ENCODE data around the gene LCOR.
"Not testable (repeated sequence)": the region's sequence is repeated elsewhere in the genome, so short reads cannot be mapped to it uniquely, and the experiment has no call there.

The LCOR gene

GRCh38 chr10:96831867-96832720, at the start of gene LCOR:
TSS of gene LCOR (plus strand) at chr10:96832298. CDS start at chr10:96949058, 116,760 bp downstream.
- peak; percentile 87 for DNase-seq

GRCh38 chr10:96784253-96784652, 47.8 kb upstream of the LCOR start:
- DNase-seq = no peak

- peak; percentile 20 for DNase-seq
These were observed 42.5 kb upstream of the LCOR start for GRCh38 chr10:96789571-96790108.

GRCh38 chr10:96791902-96792301, 40.2 kb upstream of the LCOR start:
- DNase-seq = no peak

- no peak for DNase-seq
These were observed 37.0 kb upstream of the LCOR start for GRCh38 chr10:96794836-96795733.

- no peak for DNase-seq
These were observed 34.6 kb upstream of the LCOR start for GRCh38 chr10:96797485-96797884.

GRCh38 chr10:96803288-96803664, 28.8 kb upstream of the LCOR start:
- no peak for DNase-seq

GRCh38 chr10:96814264-96814663, 17.8 kb upstream of the LCOR start:
- no peak for DNase-seq

GRCh38 chr10:96818971-96819370, 13.1 kb upstream of the LCOR start:
- not testable (repeated sequence) for DNase-seq

GRCh38 chr10:96820765-96821164, 11.3 kb upstream of the LCOR start:
- DNase-seq = no peak

- peak; percentile 34 for DNase-seq
These were observed 5.7 kb upstream of the LCOR start for GRCh38 chr10:96826438-96826837.

- no peak for DNase-seq
These were observed 3.5 kb upstream of the LCOR start for GRCh38 chr10:96828609-96829008.

- no peak for DNase-seq
These were observed 2.9 kb upstream of the LCOR start for GRCh38 chr10:96829029-96829773.

- DNase-seq = peak; percentile 54
These were observed 1.4 kb upstream of the LCOR start for GRCh38 chr10:96830511-96831199.

GRCh38 chr10:96831200-96831866, 765 bp upstream of the LCOR start:
- no peak for DNase-seq

GRCh38 chr10:96832721-96833219, 672 bp downstream of the LCOR start:
- DNase-seq = peak; percentile 46

GRCh38 chr10:96833220-96834001, 1.3 kb downstream of the LCOR start:
- no peak for DNase-seq

- DNase-seq = no peak
These were observed 2.0 kb downstream of the LCOR start for GRCh38 chr10:96834120-96834519.

GRCh38 chr10:96835899-96836298, 3.8 kb downstream of the LCOR start:
- peak; percentile 34 for DNase-seq

- DNase-seq = no peak
These were observed 6.4 kb downstream of the LCOR start for GRCh38 chr10:96838529-96838928.
